GM12891 (cell line): ENCODE data around the gene CAMTA1.

Experiments
- DNase-seq: peaks from one replicate; pipeline ENCODE4 v3.0.0; 2011; ENCODE audit warnings: low spot score; ENCODE audit not compliant: insufficient read length
- FAIRE-seq: peaks from 2 replicates; lab custom pipeline; 2011; peaks lifted over from hg19 to GRCh38; lab: Jason Lieb, UNC
- PAX5 ChIP-seq: IDR thresholded peaks from 2 replicates; pipeline ENCODE4 v1.6.1; 2011; ENCODE audit warnings: low read length, moderate library complexity, mild to moderate bottlenecking; ENCODE audit not compliant: insufficient read depth, severe bottlenecking
- POLR2A ChIP-seq: IDR thresholded peaks from 2 replicates; pipeline ENCODE4 v1.6.1; 2011; ENCODE audit warnings: low read depth, low read length, control low read depth
- POLR2AphosphoS5 ChIP-seq: IDR thresholded peaks from 2 replicates; pipeline ENCODE4 v1.6.1; 2011; ENCODE audit warnings: low read depth, low read length, control low read depth
- POU2F2 ChIP-seq: IDR thresholded peaks from 2 replicates; pipeline ENCODE4 v1.6.1; 2011; ENCODE audit warnings: low read depth, mild to moderate bottlenecking, control low read depth, low read length, moderate library complexity
- SPI1 ChIP-seq: IDR thresholded peaks from 2 replicates; pipeline ENCODE4 v1.6.1; 2011; ENCODE audit warnings: low read depth, low read length, control low read depth
- TAF1 ChIP-seq: IDR thresholded peaks from 2 replicates; pipeline ENCODE4 v1.6.1; 2011; ENCODE audit warnings: low read depth, low read length, control low read depth

CAMTA1 gene

GRCh38 chr1:7621334-7622219 is 836.3 kb downstream of the CAMTA1 start:
- DNase-seq: no peak
- no peak for FAIRE-seq
- TF ChIP-seq POLR2AphosphoS5 (no peak), POU2F2 (no peak), SPI1 (no peak), TAF1 (no peak), POLR2A (no peak), PAX5 (no peak)

GRCh38 chr1:7623842-7624241 is 838.6 kb downstream of the CAMTA1 start:
- TF ChIP-seq PAX5 (no peak), POU2F2 (no peak)
- FAIRE-seq (no peak), DNase-seq (no peak)

- FAIRE-seq (no peak), DNase-seq (no peak)
Measured at GRCh38 chr1:7624791-7625355, 839.6 kb downstream of the CAMTA1 start.

DNA sequence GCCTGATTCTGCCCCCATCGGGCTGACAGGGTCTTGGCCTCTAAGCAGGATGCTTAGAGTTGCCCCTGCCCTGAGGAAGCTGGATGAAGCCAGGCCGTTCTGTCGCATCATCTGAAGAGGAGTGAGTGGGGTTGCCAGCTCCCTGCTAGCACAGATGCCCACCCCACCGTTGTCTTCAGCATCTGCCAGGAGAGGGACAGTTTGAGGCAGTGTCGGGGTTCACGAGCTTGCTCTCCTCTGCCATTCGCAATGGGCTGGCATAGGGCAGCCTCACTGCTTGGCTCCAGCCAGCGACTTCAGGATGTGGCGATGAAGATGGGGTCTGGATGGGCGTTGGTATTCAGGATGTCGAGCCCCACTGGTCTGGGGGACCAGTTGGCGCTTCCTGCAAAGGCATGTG is 840.1 kb downstream of the CAMTA1 start:
- FAIRE-seq: no peak
- TF ChIP-seq SPI1 (no peak), POU2F2 (no peak), POLR2A (no peak), TAF1 (no peak), PAX5 (no peak), POLR2AphosphoS5 (no peak)
- DNase-seq: no peak

More at GRCh38 chr1:7624791-7625355, 839.6 kb downstream of the CAMTA1 start:
- TF ChIP-seq POLR2AphosphoS5 (no peak), TAF1 (no peak), SPI1 (no peak), PAX5 (no peak), POLR2A (no peak), POU2F2 (no peak)

DNA sequence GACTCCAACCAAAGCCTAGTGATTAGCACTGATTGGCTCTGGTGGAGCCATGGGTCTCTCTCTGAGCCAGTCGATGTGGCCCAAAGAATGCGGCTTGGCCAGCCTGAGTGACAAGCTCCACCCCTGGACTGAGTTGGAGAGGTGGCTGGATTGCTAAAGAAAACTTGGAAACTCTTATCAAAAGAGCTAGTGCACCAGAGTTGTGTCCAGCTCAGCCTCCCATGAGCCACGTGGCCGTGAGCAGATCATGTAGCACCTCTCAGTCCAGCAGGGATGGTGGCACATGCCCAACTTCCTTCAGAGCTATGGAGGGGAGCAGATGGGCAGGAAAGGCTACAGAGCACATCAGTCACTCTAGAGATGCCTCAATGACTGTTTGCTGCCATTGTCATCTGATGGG is 843.0 kb downstream of the CAMTA1 start:
- FAIRE-seq (no peak), DNase-seq (no peak)
- TF ChIP-seq TAF1: no peak
- TF ChIP-seq PAX5: no peak
- TF ChIP-seq POU2F2: no peak
- no peak for TF ChIP-seq POLR2A
- no peak for TF ChIP-seq SPI1
- TF ChIP-seq POLR2AphosphoS5: no peak

DNA sequence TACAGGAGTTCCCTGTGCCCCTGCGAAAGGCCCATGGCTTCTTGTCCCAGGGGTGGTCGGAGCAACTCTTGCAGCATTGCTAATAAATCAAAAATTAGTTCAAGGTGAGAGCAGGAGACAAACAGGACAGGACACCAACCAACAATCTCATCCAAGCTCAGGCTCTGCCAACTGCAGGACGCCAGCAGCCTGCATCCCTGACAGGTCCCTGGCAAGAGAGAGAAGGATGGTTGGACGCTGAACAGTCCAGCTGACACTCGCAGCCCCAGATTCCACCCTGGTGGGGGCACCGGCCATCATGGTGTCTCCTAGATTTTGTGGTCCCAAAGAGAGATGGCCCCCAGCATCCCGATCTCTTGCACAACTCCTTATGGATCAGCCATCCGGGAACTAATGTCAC is 843.8 kb downstream of the CAMTA1 start:
- TF ChIP-seq POLR2A (no peak), POU2F2 (no peak), SPI1 (no peak), TAF1 (no peak), PAX5 (no peak)
- no peak for FAIRE-seq
- DNase-seq: no peak

GRCh38 chr1:7629465-7630195 is 844.4 kb downstream of the CAMTA1 start:
- DNase-seq (no peak), FAIRE-seq (no peak)
- no peak for TF ChIP-seq TAF1
- TF ChIP-seq POLR2AphosphoS5: no peak
- TF ChIP-seq POLR2A: no peak

- FAIRE-seq (no peak), DNase-seq (no peak)
- TF ChIP-seq TAF1: no peak
- no peak for TF ChIP-seq POLR2AphosphoS5
- no peak for TF ChIP-seq PAX5
- TF ChIP-seq POLR2A: no peak
- no peak for TF ChIP-seq SPI1
- TF ChIP-seq POU2F2: no peak
Measured at GRCh38 chr1:7630378-7630777, 845.1 kb downstream of the CAMTA1 start.

GRCh38 chr1:7632176-7632575 is 846.9 kb downstream of the CAMTA1 start:
- TF ChIP-seq POLR2AphosphoS5: no peak
- no peak for TF ChIP-seq TAF1
- no peak for TF ChIP-seq SPI1
- TF ChIP-seq POU2F2: no peak
- no peak for TF ChIP-seq PAX5
- no peak for TF ChIP-seq POLR2A
- FAIRE-seq: no peak
- no peak for DNase-seq
